HepG2 (cell line): ENCODE data around the gene FAM219A. TPM values are rescaled to one million over a fixed set of nuclear protein-coding genes. Genes with fewer than 3 reads are reported as not detected.

Source experiments
- BCL6 ChIP-seq: IDR thresholded peaks from 2 replicates; pipeline ENCODE4 v1.6.1; 2016; ENCODE audit warnings: missing genetic modification reagents, missing compliant biosample characterization
- GFI1 ChIP-seq: sonication (generic); formaldehyde crosslinking; IDR thresholded peaks from 2 replicates; pipeline ENCODE4 v1.5.0; 2020; ENCODE audit warnings: missing genetic modification reagents, mild to moderate bottlenecking, borderline replicate concordance
- HIC2 ChIP-seq: sonication (generic); formaldehyde crosslinking; IDR thresholded peaks from 2 replicates; pipeline ENCODE4 v1.9.0; 2022; ENCODE audit warnings: low read depth, missing genetic modification reagents
- HNRNPL ChIP-seq: fragments of 200-400 bp; formaldehyde crosslinking; IDR thresholded peaks from 2 replicates; pipeline ENCODE4 v1.6.1; 2017; ENCODE audit warnings: mild to moderate bottlenecking, low read depth, low read length
- HNRNPLL ChIP-seq: fragments of 200-400 bp; formaldehyde crosslinking; IDR thresholded peaks from 2 replicates; pipeline ENCODE4 v1.6.1; 2017; ENCODE audit warnings: mild to moderate bottlenecking, low read depth, low read length; ENCODE audit not compliant: poor library complexity, severe bottlenecking
- NBN ChIP-seq: fragments of 450-650 bp; conservative IDR thresholded peaks from 2 replicates; pipeline ENCODE4 v1.6.1; 2017
- PAWR ChIP-seq: sonication (generic); formaldehyde crosslinking; IDR thresholded peaks from 2 replicates; pipeline ENCODE4 v1.4.0; 2020; ENCODE audit warnings: missing genetic modification reagents, mild to moderate bottlenecking, borderline replicate concordance
- PRDM10 ChIP-seq: sonication (generic); formaldehyde crosslinking; IDR thresholded peaks from 2 replicates; pipeline ENCODE4 v1.4.0; 2020; ENCODE audit warnings: low read depth, missing genetic modification reagents
- RXRA ChIP-seq: sonication (generic); formaldehyde crosslinking; IDR thresholded peaks from 2 replicates; pipeline ENCODE4 v1.5.1; 2020; ENCODE audit warnings: missing genetic modification reagents
- ZBTB1 ChIP-seq: sonication (generic); formaldehyde crosslinking; IDR thresholded peaks from 2 replicates; pipeline ENCODE4 v1.4.0; 2020; ENCODE audit warnings: missing genetic modification reagents, borderline replicate concordance
- ZBTB39 ChIP-seq: sonication (generic); formaldehyde crosslinking; IDR thresholded peaks from 2 replicates; pipeline ENCODE4 v1.5.0; 2020; ENCODE audit warnings: missing genetic modification reagents
- ZNF136 ChIP-seq: sonication (generic); formaldehyde crosslinking; IDR thresholded peaks from 2 replicates; pipeline ENCODE4 v1.8.1; 2022; ENCODE audit warnings: low read depth, mild to moderate bottlenecking, moderate library complexity, missing genetic modification reagents
- ZNF414 ChIP-seq: sonication (generic); formaldehyde crosslinking; IDR thresholded peaks from 2 replicates; pipeline ENCODE4 v1.5.0; 2020; ENCODE audit warnings: missing genetic modification reagents
- ZNF572 ChIP-seq: sonication (generic); formaldehyde crosslinking; IDR thresholded peaks from 2 replicates; pipeline ENCODE4 v1.5.1; 2020; ENCODE audit warnings: mild to moderate bottlenecking, missing genetic modification reagents
- ZSCAN9 ChIP-seq: IDR thresholded peaks from 2 replicates; pipeline ENCODE4 v1.6.1; 2016; ENCODE audit warnings: borderline replicate concordance
- polyA plus RNA-seq, 8 experiments: library from polyadenylated mRNA; depleted of rRNA in 3 of 8; stranded (reverse) in 7 of 8; unstranded in 1 of 8; fragments of >200 nt; fragmentation: Illumina TruSeq in 4 of 8; extraction: Trizol in 4 of 8; gene quantifications; 2 replicates each; pipeline versions ENCODE4 v1.2.1 to v1.2.3, GENCODE V29; 2011 to 2016; ENCODE audit warnings: low read depth in 4 of 8, missing spikeins in 1 of 8, mixed read lengths in 1 of 8; ENCODE audit not compliant: insufficient read depth in 1 of 8
- total RNA-seq, 5 experiments: library from RNA; depleted of rRNA; stranded (reverse); fragments of >200 nt; fragmentation: Illumina TruSeq; extraction: Trizol; gene quantifications; 2 replicates each; pipeline ENCODE4 v1.2.3, GENCODE V29; 2016; ENCODE audit warnings: low read depth in 1 of 5
- TF ChIP-seq, protein P1 (sequence below), 2 experiments: IDR thresholded peaks; 2 replicates each; pipeline ENCODE4 v1.6.1; 2011 to 2012; ENCODE audit warnings: low read length in 2 of 2, borderline replicate concordance in 1 of 2, low read depth in 1 of 2, mild to moderate bottlenecking in 1 of 2, moderate library complexity in 1 of 2

FAM219A gene
- total and polyA plus RNA-seq, 2 of the 13 experiments (the other 11 are each of a cell fraction or from before 2014, with no cell fraction given), result 3.9 to 6.4 TPM

DNA sequence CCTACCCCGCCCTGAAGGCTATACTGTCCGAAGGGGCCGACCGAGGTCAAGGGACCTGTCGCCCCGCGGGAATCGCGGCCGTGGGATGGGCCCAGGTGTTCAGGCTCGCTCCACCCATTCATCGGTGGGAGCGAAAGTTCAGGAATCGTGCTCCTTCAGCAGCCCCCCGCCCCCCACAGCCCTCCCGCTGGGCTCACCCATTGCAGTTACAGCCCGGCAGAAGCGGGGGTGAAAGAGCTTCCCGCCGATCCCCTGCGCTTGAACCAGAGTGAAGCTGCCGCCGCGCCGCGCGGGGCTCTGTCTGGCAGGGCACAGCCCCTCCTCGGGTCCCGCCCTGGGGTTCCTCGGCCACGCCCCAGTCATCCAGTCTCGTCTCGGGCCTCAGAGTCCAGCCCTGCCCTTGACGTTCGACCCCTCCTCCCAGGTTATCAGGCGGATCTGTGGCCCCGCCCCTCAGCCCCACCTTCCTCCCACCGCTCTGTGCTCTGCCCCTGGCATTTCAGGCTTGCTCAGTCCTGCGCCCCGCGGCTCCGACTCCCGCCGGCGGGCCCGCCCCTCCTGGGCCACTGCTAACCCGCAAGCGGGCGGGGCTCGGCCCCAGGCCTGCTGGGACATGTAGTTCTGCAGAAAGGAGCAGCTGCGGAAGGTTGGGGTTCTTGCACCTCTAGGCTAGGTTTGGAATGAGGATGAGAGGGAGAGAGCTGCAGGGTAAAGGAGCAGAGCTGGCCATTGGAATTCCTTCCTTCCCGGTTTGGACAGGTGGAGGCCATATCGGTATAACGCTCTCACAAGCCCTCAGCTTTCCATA, 81.6 kb downstream of the FAM219A start, which contains the start of gene MYORG (continued):
- peak; percentile 74 for TF ChIP-seq HNRNPLL
- peak; percentile 78 for TF ChIP-seq ZNF414 (CRISPR knock-in tag)
- TF ChIP-seq HNRNPL, result peak; percentile 75; the same call in 1 of the 2 replicates
- peak; percentile 69 for TF ChIP-seq GFI1
- peak; percentile 71; the same call in 1 of the 2 replicates for TF ChIP-seq HIC2 (CRISPR knock-in tag)
- peak; percentile 87 for TF ChIP-seq RXRA (CRISPR knock-in tag)
- TF ChIP-seq PRDM10 (CRISPR knock-in tag), result peak; percentile 64; the same call in 1 of the 2 replicates
- no peak for TF ChIP-seq PAWR (CRISPR knock-in tag)
- TF ChIP-seq ZSCAN9, result peak; percentile 30; the same call in 1 of the 2 replicates
- no peak for TF ChIP-seq ZBTB1 (CRISPR knock-in tag)
- TF ChIP-seq, protein P1, sequence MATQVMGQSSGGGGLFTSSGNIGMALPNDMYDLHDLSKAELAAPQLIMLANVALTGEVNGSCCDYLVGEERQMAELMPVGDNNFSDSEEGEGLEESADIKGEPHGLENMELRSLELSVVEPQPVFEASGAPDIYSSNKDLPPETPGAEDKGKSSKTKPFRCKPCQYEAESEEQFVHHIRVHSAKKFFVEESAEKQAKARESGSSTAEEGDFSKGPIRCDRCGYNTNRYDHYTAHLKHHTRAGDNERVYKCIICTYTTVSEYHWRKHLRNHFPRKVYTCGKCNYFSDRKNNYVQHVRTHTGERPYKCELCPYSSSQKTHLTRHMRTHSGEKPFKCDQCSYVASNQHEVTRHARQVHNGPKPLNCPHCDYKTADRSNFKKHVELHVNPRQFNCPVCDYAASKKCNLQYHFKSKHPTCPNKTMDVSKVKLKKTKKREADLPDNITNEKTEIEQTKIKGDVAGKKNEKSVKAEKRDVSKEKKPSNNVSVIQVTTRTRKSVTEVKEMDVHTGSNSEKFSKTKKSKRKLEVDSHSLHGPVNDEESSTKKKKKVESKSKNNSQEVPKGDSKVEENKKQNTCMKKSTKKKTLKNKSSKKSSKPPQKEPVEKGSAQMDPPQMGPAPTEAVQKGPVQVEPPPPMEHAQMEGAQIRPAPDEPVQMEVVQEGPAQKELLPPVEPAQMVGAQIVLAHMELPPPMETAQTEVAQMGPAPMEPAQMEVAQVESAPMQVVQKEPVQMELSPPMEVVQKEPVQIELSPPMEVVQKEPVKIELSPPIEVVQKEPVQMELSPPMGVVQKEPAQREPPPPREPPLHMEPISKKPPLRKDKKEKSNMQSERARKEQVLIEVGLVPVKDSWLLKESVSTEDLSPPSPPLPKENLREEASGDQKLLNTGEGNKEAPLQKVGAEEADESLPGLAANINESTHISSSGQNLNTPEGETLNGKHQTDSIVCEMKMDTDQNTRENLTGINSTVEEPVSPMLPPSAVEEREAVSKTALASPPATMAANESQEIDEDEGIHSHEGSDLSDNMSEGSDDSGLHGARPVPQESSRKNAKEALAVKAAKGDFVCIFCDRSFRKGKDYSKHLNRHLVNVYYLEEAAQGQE (IDR thresholded peaks at IDR 0.05; ENCODE audit: borderline replicate concordance in 1 of 2, low read depth in 1 of 2, low read length in 2 of 2), result peak in 1 of 2 experiments; percentile 26; a peak in 1 of 4 replicates
- peak; percentile 66 for TF ChIP-seq BCL6 (CRISPR knock-in tag)
- TF ChIP-seq ZNF136 (CRISPR knock-in tag), result no peak; the same call in 1 of the 2 replicates
- TF ChIP-seq ZNF572 (CRISPR knock-in tag), result no peak
- no peak for TF ChIP-seq NBN
- TF ChIP-seq ZBTB39 (CRISPR knock-in tag), result no peak
